ENCODE data around the gene CBX5. TPM values are rescaled to one million over a fixed set of nuclear protein-coding genes. Genes with fewer than 3 reads are reported as not detected.

The CBX5 gene
- total and polyA plus RNA-seq, 10 of the 15 experiments (the other 5 are each of a cell fraction or from before 2014, with no cell fraction given) = 46.7 to 138 (median 74.6) TPM

DNA sequence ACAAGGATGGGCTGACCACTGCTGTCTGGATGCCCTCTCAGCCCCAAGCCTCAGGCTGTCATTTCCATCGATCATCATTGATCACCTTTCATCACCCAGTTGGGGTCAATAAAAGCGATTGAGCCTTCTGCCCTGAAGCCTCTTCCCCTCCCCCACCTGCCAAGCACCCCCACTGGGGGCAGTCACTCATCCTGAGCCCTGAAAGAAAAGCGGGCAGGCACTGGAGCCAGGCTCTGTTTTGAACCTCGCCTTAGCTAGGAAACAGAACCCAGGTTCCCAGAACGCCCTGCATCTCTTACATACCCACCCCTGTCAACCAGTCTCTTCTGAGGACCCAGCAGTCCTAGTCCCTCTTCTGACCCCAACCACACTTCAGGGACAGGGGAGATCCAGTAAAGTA lies 96.9 kb downstream of the CBX5 start:
- H3K9me3 ChIP-seq (replicated peaks; ENCODE audit: control insufficient read depth, insufficient read depth, low read length) = no peaks in the 10 kb centered on the region
- no peak overlapping the region for H3K4me2 ChIP-seq (ENCODE audit: control insufficient read depth, insufficient read depth)
- FAIRE-seq (no peak), ATAC-seq (no peak), DNase-seq (ENCODE audit: low read depth, low spot score) (no peak)
- in situ Hi-C loops (cut with MboI) = no loop called here
- TF ChIP-seq, protein P1, sequence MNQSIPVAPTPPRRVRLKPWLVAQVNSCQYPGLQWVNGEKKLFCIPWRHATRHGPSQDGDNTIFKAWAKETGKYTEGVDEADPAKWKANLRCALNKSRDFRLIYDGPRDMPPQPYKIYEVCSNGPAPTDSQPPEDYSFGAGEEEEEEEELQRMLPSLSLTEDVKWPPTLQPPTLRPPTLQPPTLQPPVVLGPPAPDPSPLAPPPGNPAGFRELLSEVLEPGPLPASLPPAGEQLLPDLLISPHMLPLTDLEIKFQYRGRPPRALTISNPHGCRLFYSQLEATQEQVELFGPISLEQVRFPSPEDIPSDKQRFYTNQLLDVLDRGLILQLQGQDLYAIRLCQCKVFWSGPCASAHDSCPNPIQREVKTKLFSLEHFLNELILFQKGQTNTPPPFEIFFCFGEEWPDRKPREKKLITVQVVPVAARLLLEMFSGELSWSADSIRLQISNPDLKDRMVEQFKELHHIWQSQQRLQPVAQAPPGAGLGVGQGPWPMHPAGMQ (IDR thresholded peaks at IDR 0.05; ENCODE audit: borderline replicate concordance) = no peak
- TF ChIP-seq HCFC1 (IDR thresholded peaks at IDR 0.05; ENCODE audit: low read length) (no peak), ZNF622 (IDR thresholded peaks at IDR 0.05) (no peak), NR2C1 (IDR thresholded peaks at IDR 0.05) (no peak), BRCA1 (IDR thresholded peaks at IDR 0.05; ENCODE audit: low read depth, low read length) (no peak), NFIC (IDR thresholded peaks at IDR 0.05; ENCODE audit: low read depth, low read length) (no peak), MTA2 (IDR thresholded peaks at IDR 0.05; ENCODE audit: low read depth) (no peak), POLR2AphosphoS5 (IDR thresholded peaks at IDR 0.05; ENCODE audit: low read length) (no peak), EP300 (IDR thresholded peaks at IDR 0.05; ENCODE audit: borderline replicate concordance in 1 of 2, control insufficient read depth in 1 of 2, low read depth in 2 of 2, low read length in 2 of 2) (no peak), ZNF274 (IDR thresholded peaks at IDR 0.05; ENCODE audit: insufficient read depth, insufficient read length) (no peak), RUNX3 (IDR thresholded peaks at IDR 0.05; ENCODE audit: low read length) (no peak), GABPA (IDR thresholded peaks at IDR 0.05; ENCODE audit: low read depth) (no peak), PAX8 (IDR thresholded peaks at IDR 0.05) (no peak), CBX5 (IDR thresholded peaks at IDR 0.05; ENCODE audit: low read depth) (no peak), MYB (IDR thresholded peaks at IDR 0.05; ENCODE audit: borderline replicate concordance, low read depth, low read length) (no peak), BACH1 (IDR thresholded peaks at IDR 0.05; ENCODE audit: borderline replicate concordance) (no peak)
- TF ChIP-seq, protein P2, sequence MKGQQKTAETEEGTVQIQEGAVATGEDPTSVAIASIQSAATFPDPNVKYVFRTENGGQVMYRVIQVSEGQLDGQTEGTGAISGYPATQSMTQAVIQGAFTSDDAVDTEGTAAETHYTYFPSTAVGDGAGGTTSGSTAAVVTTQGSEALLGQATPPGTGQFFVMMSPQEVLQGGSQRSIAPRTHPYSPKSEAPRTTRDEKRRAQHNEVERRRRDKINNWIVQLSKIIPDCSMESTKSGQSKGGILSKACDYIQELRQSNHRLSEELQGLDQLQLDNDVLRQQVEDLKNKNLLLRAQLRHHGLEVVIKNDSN (IDR thresholded peaks at IDR 0.05; ENCODE audit: borderline replicate concordance, extremely low read length, insufficient read depth, low read depth, low read length) = no peak
- TF ChIP-seq, protein P3, sequence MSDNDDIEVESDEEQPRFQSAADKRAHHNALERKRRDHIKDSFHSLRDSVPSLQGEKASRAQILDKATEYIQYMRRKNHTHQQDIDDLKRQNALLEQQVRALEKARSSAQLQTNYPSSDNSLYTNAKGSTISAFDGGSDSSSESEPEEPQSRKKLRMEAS (IDR thresholded peaks at IDR 0.05; ENCODE audit: low read depth, low read length) = no peak
- H3K9ac ChIP-seq (ENCODE audit: control insufficient read depth, insufficient read depth, low read length) = no peak overlapping the region
- no TSS peak for BruUV-seq (replicated peaks)
- intact Hi-C loops (cut with micrococcal nuclease; ENCODE audit: unreplicated experiment) = no loop called here
- no peak overlapping the region for H2AFZ ChIP-seq (ENCODE audit: control insufficient read depth, low read depth, low read length)
- H3K4me3 ChIP-seq = no peak overlapping the region
- H3K36me3 ChIP-seq (ENCODE audit: control insufficient read depth in 2 of 2, insufficient read depth in 2 of 2, low read length in 1 of 2) = no peaks in the 10 kb centered on the region
- H4K20me1 ChIP-seq (ENCODE audit: control insufficient read depth, insufficient read depth) = no peaks in the 10 kb centered on the region
- ChIA-PET POLR2A (no interaction called here), CTCF (no interaction called here), SMC1A (ENCODE audit: uncharacterized antibody, unreplicated experiment) (no interaction called here), RAD21 (ENCODE audit: unreplicated experiment) (no interaction called here)
- WGBS (ENCODE audit: insufficient coverage, insufficient replicate concordance, low lambda C conversion rate, missing lambda C conversion rate) = 98% methylated on average over 5 of the region's 5 CpGs
- no peak overlapping the region for H3K27ac ChIP-seq (ENCODE audit: control insufficient read depth, insufficient read depth)
- H3K79me2 ChIP-seq (ENCODE audit: control insufficient read depth, insufficient read depth, low read length) = no peaks in the 10 kb centered on the region
- no peaks in the 10 kb centered on the region for H3K27me3 ChIP-seq (replicated peaks in 1 of 2; ENCODE audit: control insufficient read depth in 2 of 2, insufficient read depth in 2 of 2, low read length in 1 of 2)
- no peaks in the 10 kb centered on the region for H3K4me1 ChIP-seq (ENCODE audit: control insufficient read depth, insufficient read depth, low read length)

All from GM12878 (cell line).